ENCODE measurements around the gene P3H4. TPM values are rescaled to one million over a fixed set of nuclear protein-coding genes. Genes with fewer than 3 reads are reported as not detected.
A peak's percentile ranks its signal among the peaks of the same experiment; 100 is the strongest.

The P3H4 gene
- total and polyA plus RNA-seq, 2 of the 4 experiments (the other 2 are of a cell fraction) = 21.5 to 66.7 TPM

- ATAC-seq (ENCODE audit: low read depth) = peak; percentile 99
- BruUV-seq (replicated peaks) = no TSS peak
- intact Hi-C loops (cut with micrococcal nuclease) (no loop called here), in situ Hi-C loops (cut with MboI; ENCODE audit: low sequenced_read_pairs) (no loop called here), dilution Hi-C loops (cut with HindIII; ENCODE audit: low sequenced_read_pairs, unreplicated experiment) (no loop called here)
- 0 out of 2 replicates have a peak, but pooled peaks cover 2% of the 10 kb centered on the region for H3K9me1 ChIP-seq (ENCODE audit: insufficient read depth, low read length)
- no peaks in the 10 kb centered on the region for H3K9me3 ChIP-seq (ENCODE audit: control insufficient read depth, insufficient read depth, low read length)
- H2BK20ac ChIP-seq (ENCODE audit: low read depth, low read length) = no peak within 1 kb of the TSS
- peak within 1 kb of the TSS; percentile 84 for H2AK5ac ChIP-seq (ENCODE audit: low read depth, low read length)
- H3K4me2 ChIP-seq (ENCODE audit: low read depth, low read length) = peak within 1 kb of the TSS; percentile 97
- peak within 1 kb of the TSS; percentile 2; the same call in 1 of the 2 replicates for H2BK120ac ChIP-seq (ENCODE audit: low read depth, low read length)
- peak within 1 kb of the TSS; percentile 26 for H3K27ac ChIP-seq (ENCODE audit: insufficient read depth, low read length)
- peak; percentile 99 for DNase-seq
- POLR2A ChIA-PET (ENCODE audit: unreplicated experiment) = interaction anchor here (0.9 to 1.4 kb wide), 3 partner anchors 9 to 97 kb away, joined by 3 to 6 read pairs (median 4); no protein-coding TSS in a partner anchor
- H3K36me3 ChIP-seq (ENCODE audit: control insufficient read depth, insufficient read depth, low read length) = 0 out of 2 replicates have a peak, but pooled peaks cover 2% of the 10 kb centered on the region
- H4K8ac ChIP-seq (ENCODE audit: low read depth in 2 of 2, low read length in 2 of 2) = peak within 1 kb of the TSS in 1 of 2 experiments; percentile 86; a peak in 2 of 4 replicates
- peak within 1 kb of the TSS; percentile 55 for H3K4me3 ChIP-seq (ENCODE audit: insufficient read depth, low read depth, low read length)
- H3K9ac ChIP-seq (ENCODE audit: low read depth, low read length) = peak within 1 kb of the TSS; percentile 66
- peak within 1 kb of the TSS; percentile 26; the same call in 1 of the 2 replicates for H4K91ac ChIP-seq (ENCODE audit: insufficient read depth, low read depth, low read length)
- H3K79me1 ChIP-seq (ENCODE audit: low read depth in 1 of 2, low read length in 2 of 2) = peaks cover 4 to 39% of the 10 kb centered on the region in 2 experiments; a peak in 3 of 4 replicates
- H3K4ac ChIP-seq (ENCODE audit: low read depth, low read length) = peak within 1 kb of the TSS; percentile 48
- peak within 1 kb of the TSS; percentile 2; the same call in 1 of the 2 replicates for H3K23ac ChIP-seq (ENCODE audit: low read depth, low read length)
- H2AK9ac ChIP-seq (replicated peaks; ENCODE audit: low read depth, low read length, poor library complexity) = peak within 1 kb of the TSS; percentile 94
- H2AFZ ChIP-seq (replicated peaks; ENCODE audit: low read length, poor library complexity) = peak within 1 kb of the TSS; percentile 80
- H3K27me3 ChIP-seq (ENCODE audit: control insufficient read depth, insufficient read depth, low read length) = 0 out of 2 replicates have a peak, but pooled peaks cover 2% of the 10 kb centered on the region
- peaks cover 13% of the 10 kb centered on the region; the same call in 1 of the 2 replicates for H4K20me1 ChIP-seq (ENCODE audit: insufficient read depth, low read length)
- H3K56ac ChIP-seq (ENCODE audit: extremely low read depth, insufficient read depth, low read length) = no peak within 1 kb of the TSS
- peak within 1 kb of the TSS; percentile 28; the same call in 1 of the 2 replicates for H3K18ac ChIP-seq (ENCODE audit: low read depth, low read length)
- peak within 1 kb of the TSS; percentile 47; the same call in 1 of the 3 replicates for H2BK15ac ChIP-seq (ENCODE audit: low read depth, low read length)
- H3K14ac ChIP-seq (replicated peaks; ENCODE audit: low read depth, low read length) = peak within 1 kb of the TSS; percentile 85
- H3K4me1 ChIP-seq (ENCODE audit: control insufficient read depth, insufficient read depth, low read length) = peaks cover 20% of the 10 kb centered on the region
- H4K5ac ChIP-seq (ENCODE audit: low read depth, low read length) = peak within 1 kb of the TSS; percentile 72
- CTCF ChIA-PET = interaction anchor here (0.7 to 1.4 kb wide), 9 partner anchors 9 to 51 kb away, joined by 3 to 12 read pairs (median 3); no protein-coding TSS in a partner anchor
- WGBS, 2 experiments (ENCODE audit: extremely low coverage in 2 of 2, insufficient read length in 1 of 2) = 1% methylated on average over 33 of the region's 79 CpGs; no CpG with 5 or more reads in 1 of the 2 experiments
- H2BK5ac ChIP-seq (ENCODE audit: low read depth, low read length, poor library complexity, severe bottlenecking) = no peak within 1 kb of the TSS
- TF ChIP-seq FOS (IDR thresholded peaks at IDR 0.05; ENCODE audit: low read depth, low read length) (peak; percentile 57; the same call in 1 of the 2 replicates), RAD21 (IDR thresholded peaks at IDR 0.05; ENCODE audit: low read length) (peak; percentile 8; the same call in 1 of the 2 replicates), RFX5 (IDR thresholded peaks at IDR 0.05; ENCODE audit: low read depth, low read length) (no peak), MXI1 (IDR thresholded peaks at IDR 0.05; ENCODE audit: borderline replicate concordance, low read depth, low read length) (peak; percentile 41; the same call in 1 of the 2 replicates), POLR2A (IDR thresholded peaks at IDR 0.05; ENCODE audit: low read depth, low read length) (peak; percentile 86), SMC3 (IDR thresholded peaks at IDR 0.05; ENCODE audit: low read depth, low read length) (no peak), MAZ (IDR thresholded peaks at IDR 0.05; ENCODE audit: borderline replicate concordance, low read depth, low read length) (peak; percentile 5; the same call in 1 of the 2 replicates), RCOR1 (IDR thresholded peaks at IDR 0.05; ENCODE audit: insufficient replicate concordance, low read length) (peak; percentile 39), CHD1 (IDR thresholded peaks at IDR 0.05; ENCODE audit: low read depth, low read length) (no peak), CTCF (conservative IDR thresholded peaks at IDR 0.05; ENCODE audit: low read depth, low read length) (peak; percentile 52)
- TF ChIP-seq, protein P1, sequence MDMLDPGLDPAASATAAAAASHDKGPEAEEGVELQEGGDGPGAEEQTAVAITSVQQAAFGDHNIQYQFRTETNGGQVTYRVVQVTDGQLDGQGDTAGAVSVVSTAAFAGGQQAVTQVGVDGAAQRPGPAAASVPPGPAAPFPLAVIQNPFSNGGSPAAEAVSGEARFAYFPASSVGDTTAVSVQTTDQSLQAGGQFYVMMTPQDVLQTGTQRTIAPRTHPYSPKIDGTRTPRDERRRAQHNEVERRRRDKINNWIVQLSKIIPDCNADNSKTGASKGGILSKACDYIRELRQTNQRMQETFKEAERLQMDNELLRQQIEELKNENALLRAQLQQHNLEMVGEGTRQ (IDR thresholded peaks at IDR 0.05; ENCODE audit: low read depth, low read length) = no peak
- TF ChIP-seq, protein P2, sequence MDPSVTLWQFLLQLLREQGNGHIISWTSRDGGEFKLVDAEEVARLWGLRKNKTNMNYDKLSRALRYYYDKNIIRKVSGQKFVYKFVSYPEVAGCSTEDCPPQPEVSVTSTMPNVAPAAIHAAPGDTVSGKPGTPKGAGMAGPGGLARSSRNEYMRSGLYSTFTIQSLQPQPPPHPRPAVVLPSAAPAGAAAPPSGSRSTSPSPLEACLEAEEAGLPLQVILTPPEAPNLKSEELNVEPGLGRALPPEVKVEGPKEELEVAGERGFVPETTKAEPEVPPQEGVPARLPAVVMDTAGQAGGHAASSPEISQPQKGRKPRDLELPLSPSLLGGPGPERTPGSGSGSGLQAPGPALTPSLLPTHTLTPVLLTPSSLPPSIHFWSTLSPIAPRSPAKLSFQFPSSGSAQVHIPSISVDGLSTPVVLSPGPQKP (IDR thresholded peaks at IDR 0.05; ENCODE audit: borderline replicate concordance, low read depth, low read length) = no peak
These were observed 25.3 kb downstream of the P3H4 start, which contains the start of gene JUP for GRCh38 chr17:41786227-41787020. Gene JUP (minus strand): TSS chr17:41786711. CDS start chr17:41771854, 14,857 bp downstream.

Measured in IMR-90 (cell line).